GM21447 (cell line): ENCODE data around the gene HDC.

ENCODE experiments used
- ATAC-seq: cut with Tn5 transposase; IDR thresholded peaks from one replicate; pipeline ENCODE4 v1.9.1; 2021; ENCODE audit not compliant: unreplicated experiment

HDC gene, protein sequence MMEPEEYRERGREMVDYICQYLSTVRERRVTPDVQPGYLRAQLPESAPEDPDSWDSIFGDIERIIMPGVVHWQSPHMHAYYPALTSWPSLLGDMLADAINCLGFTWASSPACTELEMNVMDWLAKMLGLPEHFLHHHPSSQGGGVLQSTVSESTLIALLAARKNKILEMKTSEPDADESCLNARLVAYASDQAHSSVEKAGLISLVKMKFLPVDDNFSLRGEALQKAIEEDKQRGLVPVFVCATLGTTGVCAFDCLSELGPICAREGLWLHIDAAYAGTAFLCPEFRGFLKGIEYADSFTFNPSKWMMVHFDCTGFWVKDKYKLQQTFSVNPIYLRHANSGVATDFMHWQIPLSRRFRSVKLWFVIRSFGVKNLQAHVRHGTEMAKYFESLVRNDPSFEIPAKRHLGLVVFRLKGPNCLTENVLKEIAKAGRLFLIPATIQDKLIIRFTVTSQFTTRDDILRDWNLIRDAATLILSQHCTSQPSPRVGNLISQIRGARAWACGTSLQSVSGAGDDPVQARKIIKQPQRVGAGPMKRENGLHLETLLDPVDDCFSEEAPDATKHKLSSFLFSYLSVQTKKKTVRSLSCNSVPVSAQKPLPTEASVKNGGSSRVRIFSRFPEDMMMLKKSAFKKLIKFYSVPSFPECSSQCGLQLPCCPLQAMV

DNA sequence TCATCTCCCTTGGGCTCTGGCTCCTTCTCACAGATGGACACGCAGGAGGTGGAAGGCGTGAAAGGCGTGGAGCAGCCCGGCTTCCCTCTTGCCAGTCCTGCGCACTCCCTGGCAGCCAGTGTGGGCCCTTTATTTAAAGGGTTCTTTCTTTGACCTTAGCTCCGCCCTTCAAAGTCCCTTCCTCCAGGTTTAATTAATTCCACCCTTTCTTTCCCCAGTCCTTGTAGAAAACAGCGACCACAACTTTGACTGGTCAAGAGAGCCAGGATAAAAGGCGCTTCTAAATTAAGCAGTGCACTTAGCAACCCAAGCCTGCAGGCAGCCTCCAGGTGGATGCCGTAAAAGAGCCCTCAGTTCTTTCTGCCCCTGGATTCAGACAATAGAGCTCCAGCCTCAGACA lies at the start of gene HDC:
Gene HDC (minus strand): TSS at position 107 of the 400 bp plus-strand sequence. CDS start 103 bp downstream, at position 4.
- no peak for ATAC-seq

DNA sequence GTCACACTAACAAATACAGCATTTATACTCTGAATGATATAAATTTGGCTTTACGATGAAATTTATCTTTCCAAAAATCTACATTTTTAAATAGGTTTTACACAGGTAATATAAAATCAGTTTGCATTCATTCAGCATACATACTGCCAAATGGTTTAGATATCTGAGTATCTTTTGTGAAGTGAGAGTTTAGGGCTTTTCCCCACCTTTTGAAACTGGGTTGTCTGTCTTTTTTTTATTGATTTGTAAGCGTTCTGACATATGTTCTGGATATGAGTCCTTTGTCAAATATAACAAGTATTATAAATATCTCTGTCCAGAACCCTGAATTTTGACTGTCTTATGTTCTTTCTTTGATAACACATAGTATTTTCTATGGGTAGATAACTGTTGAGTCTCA lies 47.1 kb upstream of the HDC start:
- no peak for ATAC-seq

DNA sequence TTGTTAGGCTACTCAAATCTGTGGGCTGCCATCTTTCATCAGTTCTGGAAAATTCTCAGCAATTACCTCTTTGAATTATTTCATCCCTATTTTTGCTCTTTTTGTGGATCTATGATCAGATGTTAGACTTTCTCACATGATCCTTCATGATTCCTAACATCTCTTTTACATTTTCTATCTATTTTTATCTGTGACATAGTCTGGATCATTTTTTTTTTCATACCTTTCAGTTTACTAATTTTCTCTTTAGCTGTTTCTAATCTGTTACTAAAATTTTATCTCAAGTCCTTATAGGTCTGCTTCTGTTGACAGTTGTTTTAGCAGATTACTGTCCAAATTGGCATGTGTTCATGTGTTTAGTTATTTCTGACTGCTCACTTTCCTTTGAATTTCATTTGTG lies 42.3 kb upstream of the HDC start:
- no peak for ATAC-seq

DNA sequence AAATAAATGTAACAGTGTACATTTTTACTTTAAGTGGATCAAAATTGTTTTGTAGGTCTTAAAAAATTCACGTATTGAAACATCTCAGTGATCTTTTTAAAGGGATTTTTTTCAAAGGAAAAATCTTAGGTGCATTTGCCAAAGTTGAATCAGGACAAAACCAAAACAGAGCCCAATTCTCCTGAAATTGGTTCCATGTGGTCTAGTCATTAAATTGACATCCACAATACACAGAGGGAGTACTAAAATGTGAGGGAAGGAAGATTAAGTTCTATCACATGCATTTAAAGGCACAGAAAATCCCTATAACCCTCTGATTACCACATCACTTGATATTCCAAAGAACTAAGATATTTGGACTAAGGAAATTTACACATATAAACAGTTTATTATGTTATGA lies 39.3 kb upstream of the HDC start:
- no peak for ATAC-seq

DNA sequence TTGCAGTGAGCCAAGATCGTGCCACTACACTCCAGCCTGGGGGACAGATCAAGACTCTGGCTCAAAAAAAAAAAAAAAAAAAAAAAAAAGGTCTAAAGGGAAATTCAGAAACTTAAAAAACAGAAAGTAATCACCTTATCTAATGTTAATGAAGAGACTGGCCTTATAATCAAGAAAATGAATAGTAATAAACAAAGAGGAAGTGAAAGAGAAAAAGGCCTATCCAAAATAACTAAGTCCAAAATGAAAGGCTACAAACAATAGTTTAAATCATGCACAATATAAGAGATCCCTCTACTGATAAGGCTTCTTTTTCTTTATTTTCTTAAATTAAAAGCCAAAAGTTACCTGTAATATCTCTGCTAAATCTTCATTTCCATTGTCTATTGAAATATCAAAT lies 37.1 kb upstream of the HDC start:
- ATAC-seq = no peak

DNA sequence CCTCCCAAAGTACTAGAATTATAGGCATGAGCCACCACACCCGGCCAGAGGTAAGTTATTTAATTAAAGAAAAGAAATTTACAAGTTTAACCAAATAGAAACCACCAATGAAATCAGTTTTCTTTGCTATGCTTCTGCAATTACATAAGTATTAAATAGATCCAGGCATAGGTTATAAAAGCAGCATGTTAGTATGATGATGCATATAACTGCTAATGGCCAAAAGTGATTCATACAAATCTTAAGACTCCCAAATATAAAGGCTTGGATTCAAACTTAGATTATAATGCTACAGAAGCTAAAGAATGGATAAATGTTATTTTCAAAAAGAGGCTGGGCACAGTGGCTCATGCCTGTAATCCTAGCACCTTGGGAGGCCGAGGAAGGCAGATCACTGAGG lies 32.8 kb upstream of the HDC start:
- ATAC-seq = no peak

DNA sequence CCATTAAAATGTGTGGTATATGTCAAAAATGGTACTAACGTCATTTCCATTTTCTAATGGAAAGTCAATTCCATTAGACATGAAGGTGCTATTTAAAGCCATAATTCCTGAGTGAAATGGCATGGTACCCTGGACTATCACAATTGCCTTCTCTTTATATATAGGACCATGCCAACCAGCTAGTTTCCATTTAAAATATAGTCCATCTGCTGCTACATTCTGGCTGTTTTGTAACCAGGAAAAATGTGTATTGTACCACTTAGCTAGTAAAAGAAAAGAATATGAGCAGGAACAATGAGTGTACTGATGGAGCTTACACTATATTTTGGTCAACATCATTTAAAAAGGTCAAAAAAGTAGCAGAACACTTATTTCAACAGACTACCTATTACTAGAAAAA lies 30.4 kb upstream of the HDC start:
- no peak for ATAC-seq

DNA sequence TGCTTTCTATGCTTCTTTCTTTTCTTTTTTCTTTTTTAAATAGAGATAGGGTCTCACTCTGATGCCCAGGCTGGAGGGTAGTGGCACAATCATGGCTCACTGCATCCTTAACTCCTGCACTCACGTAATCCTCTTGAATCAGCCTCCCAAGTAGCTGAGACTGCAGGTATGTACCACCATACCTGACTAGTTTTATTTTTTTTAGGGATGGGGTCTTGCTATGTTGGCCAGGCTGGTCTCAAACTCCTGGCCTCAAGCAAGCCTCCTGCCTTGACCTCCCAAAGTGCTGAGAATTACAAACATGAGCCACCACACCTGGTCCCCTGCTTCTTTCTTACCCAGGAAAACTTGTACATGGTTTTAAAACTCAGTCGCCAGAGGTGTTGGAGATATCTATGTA lies 24.2 kb upstream of the HDC start:
- ATAC-seq = no peak

DNA sequence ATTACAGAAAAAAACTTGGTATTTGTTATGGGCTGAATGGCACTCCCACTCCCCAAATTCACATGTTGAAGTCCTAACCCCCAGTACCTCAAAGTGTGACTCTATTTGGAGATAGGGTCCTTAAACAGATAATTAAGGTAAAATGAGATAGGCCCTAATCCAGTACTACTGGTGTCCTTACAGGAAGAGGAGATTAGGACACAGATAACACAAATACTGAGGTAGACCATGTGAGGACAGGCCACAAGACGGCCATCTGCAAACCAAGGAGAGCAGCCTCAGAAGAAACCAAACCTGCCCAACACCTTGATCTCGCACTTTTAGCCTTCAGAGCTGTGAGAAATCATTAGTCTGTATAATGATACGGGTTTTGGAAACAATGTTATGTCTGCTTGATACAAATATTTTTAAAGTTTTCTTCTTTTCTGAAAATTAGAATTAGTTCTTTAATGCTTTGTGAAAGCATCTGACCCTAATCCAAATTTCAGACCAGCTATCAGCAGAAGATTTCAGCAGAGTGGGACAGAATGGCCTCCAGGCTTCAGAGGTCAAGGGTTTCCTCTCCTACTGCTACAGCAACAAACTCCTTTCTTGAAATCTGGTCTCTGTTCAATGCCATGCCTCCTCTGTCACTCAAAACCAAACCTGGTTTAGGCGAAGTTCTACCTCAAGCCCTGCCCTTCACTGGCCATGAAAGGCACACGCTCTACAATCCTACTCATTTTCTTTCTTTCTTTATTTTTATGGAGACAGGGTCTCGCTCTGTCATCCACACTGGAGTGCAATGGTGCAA lies 22.0 kb upstream of the HDC start:
- ATAC-seq = no peak

DNA sequence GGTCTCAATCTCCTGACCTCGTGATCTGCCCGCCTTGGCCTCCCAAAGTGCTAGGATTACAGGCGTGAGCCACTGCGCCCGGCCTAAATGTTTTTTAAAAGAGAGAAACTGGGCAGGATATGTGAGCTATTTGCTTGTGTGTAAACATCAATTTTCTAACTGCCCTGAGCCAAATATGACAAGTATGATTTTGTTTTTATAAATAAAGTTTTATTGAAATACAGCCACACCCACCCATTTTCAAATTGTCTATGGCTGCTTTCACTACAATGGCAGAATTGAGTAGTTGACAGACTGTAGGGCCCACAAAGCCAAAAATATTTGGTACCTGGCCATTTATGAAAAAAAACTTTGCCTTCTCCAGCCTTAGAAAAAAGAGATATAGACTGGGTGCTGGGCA lies 15.9 kb upstream of the HDC start:
- no peak for ATAC-seq

DNA sequence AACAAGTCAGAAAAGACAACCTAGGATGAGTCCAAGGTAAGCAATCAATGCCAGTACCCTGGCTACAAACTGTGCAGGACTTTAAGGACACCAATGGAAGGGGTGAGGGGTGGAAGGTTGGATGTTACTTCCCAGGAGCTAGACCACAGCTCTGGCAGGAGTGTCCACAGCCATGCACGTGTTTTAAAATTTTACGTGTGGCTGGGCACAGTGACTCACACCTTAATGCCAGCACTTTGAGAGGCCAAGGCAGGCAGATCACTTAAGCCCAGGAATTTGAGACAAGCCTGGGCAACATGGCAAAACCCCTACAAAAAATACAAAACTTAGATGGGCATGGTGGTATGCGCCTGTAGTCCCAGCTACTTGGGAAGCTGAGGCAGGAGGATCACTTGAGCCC lies 14.7 kb upstream of the HDC start:
- ATAC-seq = no peak

DNA sequence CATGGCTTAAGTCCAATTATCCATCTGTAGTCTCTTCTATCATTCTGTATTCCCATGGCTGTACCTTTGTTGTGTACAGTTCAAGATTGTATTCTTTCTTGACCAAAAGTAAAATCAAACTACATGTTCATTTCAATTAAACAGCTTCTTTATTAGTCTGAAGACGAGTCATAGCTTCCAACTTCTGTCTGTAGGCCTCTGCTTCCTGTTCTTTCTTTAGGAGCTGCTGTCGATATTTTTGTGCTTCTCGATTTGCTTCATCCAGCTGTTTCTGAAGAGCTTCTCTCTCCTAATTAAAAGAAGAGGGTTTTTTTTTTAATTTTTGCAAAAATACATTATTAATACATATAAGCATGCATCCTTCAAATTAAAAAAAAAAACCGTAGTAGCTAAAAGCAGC lies 13.0 kb upstream of the HDC start:
- no peak for ATAC-seq

DNA sequence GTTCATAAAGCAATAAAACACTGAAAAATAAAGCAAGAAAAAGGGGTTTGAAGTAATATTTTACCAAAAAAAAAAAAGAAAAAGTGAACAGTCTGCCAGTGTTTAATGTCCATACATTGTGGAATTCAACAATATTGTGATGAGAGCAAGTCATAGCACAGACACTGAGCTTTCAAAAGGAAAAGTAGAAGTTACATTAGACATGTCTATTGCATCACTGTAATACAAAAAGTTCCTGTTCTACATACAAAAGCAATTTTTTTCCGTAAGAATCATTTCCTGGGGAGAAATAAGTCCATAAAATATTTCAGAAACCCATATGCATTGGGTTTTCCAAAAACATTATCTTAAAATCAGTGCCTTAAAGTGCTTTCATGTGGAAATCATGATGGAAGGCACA lies 11.8 kb upstream of the HDC start:
- ATAC-seq = no peak

DNA sequence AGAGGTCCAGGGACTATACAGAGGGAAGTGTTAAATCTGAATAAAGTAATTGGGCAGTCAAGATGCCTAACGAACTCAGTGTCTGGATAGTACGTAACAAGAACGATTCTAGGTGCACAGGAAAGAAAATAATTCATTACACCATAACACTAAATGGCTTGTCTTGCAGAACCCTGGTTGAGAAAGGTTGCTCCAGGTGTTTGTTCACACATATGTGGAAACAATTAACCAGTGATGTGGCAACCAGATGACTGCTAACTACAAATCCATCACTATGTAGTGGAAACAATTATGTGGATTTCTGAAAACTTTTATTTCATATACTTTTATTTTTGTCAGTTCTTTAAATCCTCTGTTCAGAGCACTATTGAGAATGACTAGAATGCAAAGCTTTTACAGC lies 10.4 kb upstream of the HDC start:
- no peak for ATAC-seq

DNA sequence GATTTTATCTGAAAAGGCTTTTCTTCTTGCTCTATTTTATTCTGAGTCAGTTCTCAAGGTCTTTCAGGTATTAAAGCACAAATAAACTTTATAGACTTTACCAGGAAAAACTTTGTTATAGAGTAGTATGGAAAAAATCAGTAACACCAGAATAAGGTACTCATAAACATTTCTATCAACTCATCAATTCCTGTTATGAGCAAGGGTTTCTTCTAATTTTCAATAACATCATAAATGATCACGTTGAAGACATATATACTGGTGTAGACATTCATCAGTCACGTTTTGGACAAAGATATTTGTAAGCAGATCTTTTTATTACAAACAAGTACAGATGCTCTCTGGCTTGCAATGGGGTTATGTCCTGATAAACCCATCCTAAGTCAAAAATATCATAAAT lies 9.6 kb upstream of the HDC start:
- ATAC-seq = no peak

DNA sequence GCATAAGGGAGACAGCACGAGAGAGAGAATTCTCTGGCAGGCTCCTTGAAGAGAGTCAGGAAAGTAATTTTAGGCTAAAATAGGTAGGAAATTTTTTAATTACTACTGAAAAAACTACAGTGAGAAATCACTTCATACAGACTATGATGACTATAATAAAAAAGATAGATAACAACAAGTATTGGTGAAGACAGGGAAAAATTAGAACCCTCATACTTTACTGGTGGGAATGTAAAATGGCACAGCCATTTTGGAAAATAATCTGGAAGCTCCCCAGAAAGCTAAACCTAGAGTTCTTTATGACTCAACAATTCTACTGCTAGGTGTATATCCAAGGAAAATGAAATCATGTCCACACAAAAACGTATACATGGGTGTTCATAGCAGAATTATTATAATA lies 2.1 kb upstream of the HDC start:
- no peak for ATAC-seq

DNA sequence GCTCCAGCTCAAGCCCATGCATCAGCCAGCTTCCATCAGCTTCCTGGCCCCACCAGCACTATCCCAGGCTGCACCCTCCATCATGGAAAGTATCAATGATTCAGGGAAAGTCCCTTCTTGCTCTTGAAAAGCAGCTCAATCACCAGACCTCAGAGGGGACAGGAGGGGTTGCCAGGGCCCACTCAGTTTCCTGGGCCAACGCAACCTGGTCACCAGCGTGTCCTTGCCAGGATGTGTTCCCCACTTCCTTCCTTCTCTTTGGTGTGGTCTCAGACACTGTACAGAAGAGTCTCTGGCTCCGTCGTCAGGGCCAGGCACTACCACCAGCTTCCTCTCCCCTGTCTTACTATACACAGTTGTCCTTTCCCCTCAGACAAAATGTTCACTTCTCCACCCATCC lies 3.0 kb downstream of the HDC start:
- ATAC-seq = no peak

DNA sequence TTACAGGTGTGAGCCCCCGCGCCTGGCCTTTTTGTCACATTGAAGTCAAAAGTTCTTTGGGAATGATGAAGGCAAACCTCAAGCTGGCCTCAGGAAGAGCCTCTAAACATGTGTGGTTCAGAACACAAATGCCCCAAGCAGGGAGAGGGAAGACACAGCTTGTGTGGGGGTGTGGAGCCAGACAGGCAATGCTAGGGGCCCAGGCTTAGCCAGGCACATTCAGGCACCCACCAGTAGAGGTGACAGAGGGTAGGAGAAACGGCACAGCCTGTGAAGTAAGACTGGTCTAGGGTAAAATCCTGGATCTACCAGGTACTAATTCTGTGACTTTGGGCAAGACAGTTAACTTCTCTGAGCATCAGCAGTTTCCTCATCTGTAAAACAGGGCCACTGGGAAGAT lies 3.5 kb downstream of the HDC start:
- ATAC-seq = no peak

DNA sequence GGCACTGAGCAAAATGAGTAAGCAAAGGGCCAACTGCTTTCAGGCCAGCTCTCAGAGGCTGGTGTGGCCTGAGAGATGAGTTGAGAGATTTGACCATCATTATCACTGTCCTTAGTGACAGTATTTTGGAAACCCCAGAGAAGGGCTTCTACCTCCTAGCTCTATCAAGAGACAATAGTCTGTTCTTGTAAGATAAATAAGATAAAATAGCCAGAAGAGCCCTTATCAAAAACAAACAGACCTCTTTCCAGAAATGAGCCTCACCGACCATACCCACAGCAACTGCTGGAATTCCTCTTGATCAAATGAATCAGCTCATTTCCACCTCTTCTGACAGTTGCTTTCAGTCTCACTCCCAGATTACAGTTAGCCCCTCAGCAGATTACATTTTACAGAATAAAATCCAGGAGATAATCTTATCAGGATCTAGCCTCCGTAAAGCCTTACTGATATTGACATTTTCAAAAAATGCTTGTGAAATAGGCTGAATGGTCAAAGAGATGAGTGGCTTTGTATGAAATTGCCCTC lies 4.5 kb downstream of the HDC start:
- peak; percentile 66 for ATAC-seq

DNA sequence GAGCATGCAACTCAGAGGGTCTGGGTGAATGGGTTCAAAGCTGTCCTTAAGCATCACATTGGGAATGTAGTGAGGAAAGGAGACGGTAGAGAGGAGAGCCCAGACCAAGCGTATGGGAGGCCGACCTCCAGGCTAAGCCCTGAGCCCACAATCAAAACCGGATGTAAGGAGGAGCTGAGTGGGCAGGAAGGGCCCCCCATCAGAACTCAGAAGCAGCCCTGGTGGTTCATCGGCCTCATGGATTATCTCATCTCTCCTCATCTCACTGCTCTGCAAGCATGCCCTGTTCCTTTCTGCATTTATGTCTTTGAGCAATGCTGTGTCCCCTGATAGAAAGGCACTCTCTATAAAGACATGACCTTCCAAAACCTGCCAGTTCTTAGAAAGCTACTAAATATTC lies 6.2 kb downstream of the HDC start:
- no peak for ATAC-seq

DNA sequence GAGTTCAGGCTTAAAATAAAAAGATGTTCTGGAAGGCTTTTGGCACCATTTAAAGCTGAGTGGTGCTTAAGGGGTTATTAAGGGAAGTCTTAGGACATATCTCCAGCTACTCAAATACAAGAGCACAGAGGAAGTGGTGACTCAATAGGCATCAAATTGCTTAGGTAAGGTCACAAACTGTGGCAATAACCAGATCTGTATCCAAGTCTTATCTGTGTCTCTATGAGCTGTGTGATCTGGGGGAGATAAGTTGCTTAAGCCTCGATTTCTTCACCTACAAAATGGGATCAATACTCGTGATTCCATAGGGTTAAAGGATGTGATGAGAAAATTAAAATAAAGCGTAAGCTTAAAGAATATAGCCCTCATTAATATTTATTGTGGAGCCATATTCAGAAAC lies 7.6 kb downstream of the HDC start:
- ATAC-seq = no peak

DNA sequence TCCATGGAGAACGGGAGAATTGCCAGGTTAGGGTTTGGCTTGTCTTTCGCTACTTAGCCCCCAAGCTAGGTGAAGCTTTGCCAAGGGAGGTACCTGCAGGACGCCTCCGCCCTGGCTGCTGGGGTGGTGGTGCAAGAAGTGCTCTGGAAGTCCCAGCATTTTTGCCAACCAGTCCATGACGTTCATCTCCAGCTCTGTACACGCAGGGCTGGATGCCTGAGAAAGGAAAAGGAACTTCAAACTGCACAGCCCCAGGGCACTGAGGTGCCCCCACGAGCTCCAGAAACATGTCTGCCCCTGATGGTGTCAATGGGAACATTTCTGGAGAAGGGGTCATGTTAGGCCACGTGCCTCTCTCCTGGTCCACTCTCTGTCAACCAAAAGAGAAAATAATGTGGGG lies 8.2 kb downstream of the HDC start:
- ATAC-seq = no peak
